ENCODE measurements around the gene TSHZ2.
"Not testable (repeated sequence)": the region's sequence is repeated elsewhere in the genome, so short reads cannot be mapped to it uniquely, and the experiment has no call there.

Gene TSHZ2

DNA sequence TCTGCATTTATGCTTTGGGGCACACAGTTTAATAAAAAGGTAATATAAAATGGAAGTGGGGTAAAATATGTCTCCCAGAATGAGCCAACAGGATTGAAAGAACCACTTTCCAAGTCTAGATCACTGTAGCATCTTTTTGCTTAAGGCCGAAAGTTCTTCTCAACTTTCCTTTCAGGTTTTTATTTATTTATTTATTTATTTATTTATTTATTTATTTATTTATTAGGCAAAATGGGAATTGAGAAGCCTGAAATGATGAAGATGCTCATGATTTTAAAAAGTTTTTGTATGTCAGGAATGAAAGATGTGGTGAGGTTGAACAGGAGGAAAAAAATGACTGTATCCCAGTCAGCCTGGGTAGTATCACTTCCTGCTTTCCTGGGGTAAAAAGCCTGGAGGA, 24.0 kb downstream of the TSHZ2 start:
- no peak for DNase-seq (ENCODE audit: low spot score)

- no peak for DNase-seq (ENCODE audit: low spot score)
Observed at GRCh38 chr20:52996658-52997057, 24.5 kb downstream of the TSHZ2 start.

GRCh38 chr20:52998268-52998667, 26.1 kb downstream of the TSHZ2 start:
- DNase-seq (ENCODE audit: low spot score), result no peak

GRCh38 chr20:52999040-52999439, 26.9 kb downstream of the TSHZ2 start:
- no peak for DNase-seq (ENCODE audit: low spot score)

DNA sequence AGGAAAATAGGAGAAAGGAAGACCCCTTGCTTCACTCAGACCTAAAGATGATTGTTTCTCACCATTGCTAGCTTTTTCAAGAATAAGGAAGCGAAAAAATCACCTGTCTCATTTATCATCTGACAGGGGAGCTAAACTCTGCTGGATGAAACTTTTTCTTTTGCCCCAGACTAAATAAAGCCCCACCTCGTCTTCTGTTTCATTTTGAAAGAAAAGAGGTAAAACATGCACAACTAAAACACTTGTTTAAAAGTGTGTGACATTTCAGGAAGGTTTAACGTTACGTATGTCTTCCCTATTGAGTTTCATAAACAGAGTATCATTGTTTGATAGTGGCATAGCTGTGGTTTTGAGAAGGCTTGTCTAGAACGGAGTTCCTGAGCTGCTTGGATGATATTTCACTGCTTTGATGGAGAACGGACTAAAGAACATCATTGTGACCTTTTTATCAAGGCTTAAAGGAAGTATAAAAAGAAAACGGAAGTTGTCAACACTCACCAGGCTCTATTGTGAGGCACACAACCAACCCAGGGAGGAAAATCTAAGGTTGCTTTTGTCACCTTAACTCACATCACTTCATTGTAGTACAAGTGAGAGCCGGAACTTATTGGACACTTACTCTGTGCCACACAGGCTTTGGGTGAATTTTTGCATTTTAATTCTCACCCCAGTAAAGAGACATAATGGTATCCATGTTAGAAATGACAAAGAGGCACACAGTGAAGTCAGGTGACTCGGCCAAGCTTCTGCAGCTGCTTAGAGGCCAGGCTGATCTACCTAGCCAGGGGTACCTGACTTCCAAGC, 29.5 kb downstream of the TSHZ2 start:
- no peak for DNase-seq (ENCODE audit: low spot score)

GRCh38 chr20:53002786-53003185, 30.6 kb downstream of the TSHZ2 start:
- DNase-seq (ENCODE audit: low spot score), result no peak

DNA sequence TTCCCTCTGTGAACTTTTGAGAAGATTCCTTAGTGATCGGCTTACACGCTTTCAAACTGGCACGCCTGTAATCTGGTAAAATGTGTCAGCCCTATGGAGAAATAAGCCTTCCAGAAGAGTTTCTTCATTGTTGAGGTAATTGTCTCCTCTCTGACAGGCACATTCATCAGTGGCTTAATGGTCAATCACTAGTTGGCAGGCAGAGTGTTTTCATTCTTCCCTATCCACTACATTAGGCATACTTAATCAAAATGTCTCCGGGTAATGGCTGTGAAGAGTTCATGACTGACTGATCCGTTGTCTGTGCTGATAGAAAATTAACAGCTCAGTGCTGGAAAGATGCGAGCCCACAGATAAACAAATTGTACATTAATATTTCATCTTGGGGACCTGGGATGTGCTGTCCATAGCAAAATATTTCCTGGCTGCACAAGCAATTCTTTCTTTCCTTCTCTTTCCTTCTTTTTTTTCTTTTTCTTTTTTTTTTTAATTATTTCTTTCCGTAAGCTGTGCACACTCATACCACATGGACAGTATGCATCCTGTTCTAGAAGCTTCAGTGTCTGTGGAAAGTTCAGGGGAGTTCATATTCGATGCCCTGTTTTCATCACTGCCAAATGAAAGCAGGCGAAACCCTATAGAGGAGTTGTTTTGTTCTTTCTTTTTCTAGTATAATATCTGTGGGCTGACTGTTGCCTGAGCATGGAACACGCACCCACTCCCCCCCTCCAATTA, 31.4 kb downstream of the TSHZ2 start:
- no peak for DNase-seq (ENCODE audit: low spot score)

GRCh38 chr20:53004267-53004813, 32.2 kb downstream of the TSHZ2 start:
- no peak for DNase-seq (ENCODE audit: low spot score)

GRCh38 chr20:53009979-53010735, 38.0 kb downstream of the TSHZ2 start:
- no peak for DNase-seq (ENCODE audit: low spot score)

DNA sequence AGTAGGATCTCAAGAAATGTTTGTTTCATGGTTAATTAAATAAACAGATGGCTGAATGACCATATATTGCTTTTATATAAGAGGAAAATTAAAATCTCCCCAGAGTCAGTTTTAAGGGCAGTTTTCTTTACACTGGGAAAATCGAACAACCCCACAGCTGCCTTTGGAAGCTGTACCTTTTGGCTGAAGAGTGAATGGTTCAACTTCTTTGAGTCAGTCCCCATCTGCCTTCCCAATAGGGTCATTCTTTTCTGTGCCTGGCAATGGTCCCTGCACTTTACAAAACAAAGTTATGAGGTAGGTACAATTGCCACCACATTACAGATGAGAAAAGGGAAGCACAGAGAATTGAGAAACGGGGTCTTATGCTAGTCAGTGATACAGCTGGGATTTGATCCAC, 39.5 kb downstream of the TSHZ2 start:
- DNase-seq (ENCODE audit: low spot score), result no peak

DNA sequence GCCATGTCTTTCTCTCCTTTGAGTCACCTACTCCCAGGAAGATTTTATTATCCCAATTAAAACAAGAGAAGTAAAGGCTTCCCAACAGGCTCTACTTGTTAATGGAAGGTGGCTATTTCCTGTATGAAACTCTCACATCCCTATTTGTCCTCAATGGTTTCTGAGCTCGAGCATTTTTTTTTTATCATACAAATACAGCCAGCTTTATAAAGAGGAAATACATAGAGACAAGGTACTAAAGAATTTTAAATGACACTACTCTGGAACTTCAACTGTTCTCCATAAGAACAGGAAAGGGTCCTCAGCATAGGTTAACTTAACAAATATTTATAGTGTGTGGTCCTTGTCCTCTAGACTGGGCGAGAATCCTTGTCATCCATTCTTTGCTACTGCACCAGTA, 41.0 kb downstream of the TSHZ2 start:
- DNase-seq (ENCODE audit: low spot score), result no peak

DNA sequence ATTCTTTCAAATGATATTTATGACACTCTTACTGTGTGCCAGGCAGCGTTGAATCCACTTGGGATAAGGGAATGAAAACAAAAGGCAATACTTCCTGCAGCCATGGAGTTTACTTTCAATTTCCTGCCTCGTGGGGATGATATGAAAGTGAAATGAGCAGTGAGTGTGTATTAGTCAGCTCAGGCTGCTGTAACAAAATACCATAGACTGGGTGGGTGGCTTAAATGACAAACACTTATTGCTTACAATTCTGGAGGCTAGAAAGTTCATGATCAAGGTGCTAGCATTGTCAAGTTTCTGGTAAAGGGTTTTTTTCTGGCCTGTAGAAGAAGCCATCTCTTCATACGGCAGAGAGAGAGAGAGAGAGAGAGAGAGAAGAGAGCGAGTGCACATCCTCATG, 41.7 kb downstream of the TSHZ2 start:
- DNase-seq (ENCODE audit: low spot score), result no peak

DNA sequence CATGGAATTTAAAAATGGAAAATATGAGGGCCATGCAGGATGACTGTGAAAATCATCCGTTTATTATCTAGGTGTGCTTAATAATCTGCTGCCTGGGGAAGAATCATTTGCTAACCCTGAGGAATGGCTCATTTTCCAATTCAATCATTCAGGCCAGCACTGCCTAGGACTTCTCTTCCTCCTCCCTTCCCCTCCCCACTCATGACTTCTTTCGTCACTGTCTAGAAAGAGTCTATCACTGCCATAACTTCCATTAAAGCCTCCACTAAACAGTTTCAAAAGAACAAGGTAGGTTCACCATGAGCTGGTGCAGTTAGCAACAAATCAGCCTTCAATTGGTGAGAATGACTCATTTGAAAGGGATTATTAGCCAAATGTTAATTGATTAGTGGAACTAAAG, 43.9 kb downstream of the TSHZ2 start:
- no peak for DNase-seq (ENCODE audit: low spot score)

GRCh38 chr20:53016534-53017042, 44.4 kb downstream of the TSHZ2 start:
- DNase-seq (ENCODE audit: low spot score), result no peak

DNA sequence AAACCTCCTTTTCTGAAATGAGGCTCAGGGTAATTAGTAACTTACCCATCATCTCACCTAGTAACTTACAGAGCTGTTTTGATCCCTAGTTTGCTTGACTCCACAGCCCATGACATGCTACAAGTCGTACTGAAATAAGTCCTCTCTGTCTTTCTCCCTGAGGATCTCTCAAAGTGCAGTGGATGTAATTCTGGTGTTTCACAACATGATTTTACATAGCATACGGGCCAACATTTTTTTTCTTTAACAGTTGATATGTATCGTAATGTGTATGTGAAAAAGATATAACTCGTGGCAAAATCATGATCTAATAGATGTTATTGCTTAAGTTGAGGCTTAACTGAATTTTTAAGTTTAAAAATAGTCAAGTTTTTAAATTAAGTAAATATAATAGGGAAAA, 45.0 kb downstream of the TSHZ2 start:
- DNase-seq (ENCODE audit: low spot score), result no peak

GRCh38 chr20:53019464-53019863, 47.3 kb downstream of the TSHZ2 start:
- no peak for DNase-seq (ENCODE audit: low spot score)

GRCh38 chr20:53020376-53020775, 48.2 kb downstream of the TSHZ2 start:
- DNase-seq (ENCODE audit: low spot score), result no peak

DNA sequence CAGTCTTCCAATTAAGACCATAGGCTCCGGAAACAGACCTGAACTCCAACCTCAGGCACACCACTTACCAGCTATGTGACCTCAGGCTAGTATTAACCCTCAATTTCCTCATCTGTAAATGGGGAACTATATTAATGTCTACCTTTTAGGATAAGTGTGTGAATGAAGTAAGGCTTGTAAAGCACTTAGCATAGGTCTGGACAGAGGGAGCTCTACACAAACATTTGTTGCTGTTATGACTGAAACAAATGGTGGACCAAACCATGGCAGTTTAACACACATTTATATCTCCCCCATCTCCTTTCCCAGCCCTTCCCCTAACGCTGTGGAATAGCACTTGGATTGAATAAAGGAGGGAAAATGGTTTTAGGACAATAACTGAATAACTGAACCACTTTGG, 48.7 kb downstream of the TSHZ2 start:
- no peak for DNase-seq (ENCODE audit: low spot score)

DNA sequence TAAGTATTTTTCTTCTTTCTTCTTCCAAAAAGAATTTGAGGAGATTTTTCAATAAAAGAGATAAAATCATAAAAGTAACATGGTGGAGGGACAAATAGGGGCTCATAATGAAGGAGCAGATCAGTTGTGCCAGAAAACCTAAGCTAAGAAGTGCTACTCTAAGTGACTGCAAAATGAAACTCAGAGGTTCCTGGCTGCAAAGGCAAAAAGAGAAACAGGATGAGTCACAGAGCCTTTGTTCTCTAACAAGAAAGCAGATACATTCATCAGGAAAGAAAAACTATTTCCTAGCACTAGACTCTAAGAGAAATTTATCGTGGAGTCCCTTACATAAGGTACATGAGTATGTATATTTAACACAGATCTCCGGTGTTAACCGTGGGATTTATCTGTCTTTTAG, 49.8 kb downstream of the TSHZ2 start:
- DNase-seq (ENCODE audit: low spot score), result no peak

DNA sequence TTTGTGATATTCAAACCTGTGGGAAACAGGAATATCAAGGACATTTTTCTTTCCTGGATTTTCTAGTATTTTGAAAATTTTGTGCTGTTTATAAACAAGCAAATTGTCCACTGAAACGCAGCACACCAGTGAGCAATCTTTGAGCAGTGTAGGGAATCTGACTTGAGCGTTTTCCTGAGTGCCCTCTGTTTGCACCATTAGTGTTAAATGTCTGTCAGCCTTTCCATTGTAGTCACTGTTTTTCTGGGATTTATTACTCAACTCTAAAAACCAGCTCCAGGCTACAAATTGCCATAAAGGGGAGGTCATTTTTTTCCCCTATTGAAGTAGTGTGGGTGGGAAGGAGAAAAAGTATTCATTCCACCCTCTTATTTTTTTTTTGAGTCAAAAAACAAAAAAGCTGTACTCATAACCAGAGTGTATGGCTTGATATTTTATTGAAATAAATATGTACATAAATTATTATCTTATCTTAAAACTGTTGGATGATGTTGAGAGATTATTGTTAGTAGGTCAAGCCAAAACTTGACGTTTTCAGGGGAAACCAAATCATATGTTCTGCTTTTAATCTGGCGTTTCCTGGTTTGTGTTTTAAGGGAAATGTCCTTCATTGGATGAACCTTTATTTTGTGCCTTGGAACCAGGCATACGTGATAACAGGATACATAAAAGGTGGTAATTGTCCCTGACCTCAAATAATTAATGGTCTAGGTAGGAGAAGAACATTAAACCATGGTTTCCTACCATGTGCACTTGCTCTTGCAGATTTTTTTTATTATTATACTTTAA, 51.8 kb downstream of the TSHZ2 start:
- no peak for DNase-seq (ENCODE audit: low spot score)

- not testable (repeated sequence) for DNase-seq (ENCODE audit: low spot score)
Observed at GRCh38 chr20:53024653-53025052, 52.5 kb downstream of the TSHZ2 start.

DNA sequence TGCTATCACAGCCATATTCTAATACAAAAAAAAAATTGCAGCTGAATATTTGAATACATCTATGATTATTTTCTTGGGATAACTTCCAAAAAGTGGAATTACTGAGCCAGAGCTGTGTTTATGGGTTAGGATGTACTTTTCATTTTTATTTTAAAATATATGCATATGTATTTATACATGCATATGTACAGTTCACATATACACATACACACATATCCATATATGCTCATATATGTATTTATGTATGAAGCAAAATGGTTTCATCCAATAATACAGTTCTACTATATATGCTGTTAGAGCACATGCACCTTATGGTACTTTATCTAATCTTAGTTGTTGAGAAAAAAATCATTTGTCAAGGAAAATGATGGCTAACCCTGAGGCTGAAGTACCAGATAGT, 54.9 kb downstream of the TSHZ2 start:
- no peak for DNase-seq (ENCODE audit: low spot score)

All from left forelimb (tissue), 1 donor.